ENCODE results near the gene TMEM242.

Gene TMEM242

GRCh38 chr6:157260735-157261410 lies 62.4 kb downstream of the TMEM242 start:
- TF ChIP-seq CTCF (IDR thresholded peaks at IDR 0.05; ENCODE audit: low read depth, low read length): no peak

GRCh38 chr6:157259443-157259842 lies 63.9 kb downstream of the TMEM242 start:
- TF ChIP-seq CTCF (IDR thresholded peaks at IDR 0.05; ENCODE audit: low read depth, low read length): no peak
- DNase-seq (ENCODE audit: extremely low read depth, low read depth): no peak

More at GRCh38 chr6:157260735-157261410, 62.4 kb downstream of the TMEM242 start:
- no peak for DNase-seq (ENCODE audit: extremely low read depth, low read depth)

GRCh38 chr6:157258878-157259277 lies 64.4 kb downstream of the TMEM242 start:
- no peak for DNase-seq (ENCODE audit: extremely low read depth, low read depth)
- TF ChIP-seq CTCF (IDR thresholded peaks at IDR 0.05; ENCODE audit: low read depth, low read length): no peak

- DNase-seq (ENCODE audit: extremely low read depth, low read depth): no peak
- TF ChIP-seq CTCF (IDR thresholded peaks at IDR 0.05; ENCODE audit: low read depth, low read length): no peak
Measured at GRCh38 chr6:157255079-157255478, 68.2 kb downstream of the TMEM242 start.

- no peak for DNase-seq (ENCODE audit: extremely low read depth, low read depth)
- no peak for TF ChIP-seq CTCF (IDR thresholded peaks at IDR 0.05; ENCODE audit: low read depth, low read length)
Measured at GRCh38 chr6:157254538-157254937, 68.8 kb downstream of the TMEM242 start.

GRCh38 chr6:157253699-157254098 lies 69.6 kb downstream of the TMEM242 start:
- no peak for DNase-seq (ENCODE audit: extremely low read depth, low read depth)
- TF ChIP-seq CTCF (IDR thresholded peaks at IDR 0.05; ENCODE audit: low read depth, low read length): no peak

- no peak for TF ChIP-seq CTCF (IDR thresholded peaks at IDR 0.05; ENCODE audit: low read depth, low read length)
- DNase-seq (ENCODE audit: extremely low read depth, low read depth): no peak
Measured at GRCh38 chr6:157253017-157253416, 70.3 kb downstream of the TMEM242 start.

All from AG09319 (cell line).